GM19025 (cell line): ENCODE data around the gene MANBA.

Source experiments
- ATAC-seq: cut with Tn5 transposase; IDR thresholded peaks from one replicate; pipeline ENCODE4 v1.9.1; 2021; ENCODE audit warnings: mild to moderate bottlenecking, low read depth, moderate library complexity; ENCODE audit not compliant: unreplicated experiment

The MANBA gene

DNA sequence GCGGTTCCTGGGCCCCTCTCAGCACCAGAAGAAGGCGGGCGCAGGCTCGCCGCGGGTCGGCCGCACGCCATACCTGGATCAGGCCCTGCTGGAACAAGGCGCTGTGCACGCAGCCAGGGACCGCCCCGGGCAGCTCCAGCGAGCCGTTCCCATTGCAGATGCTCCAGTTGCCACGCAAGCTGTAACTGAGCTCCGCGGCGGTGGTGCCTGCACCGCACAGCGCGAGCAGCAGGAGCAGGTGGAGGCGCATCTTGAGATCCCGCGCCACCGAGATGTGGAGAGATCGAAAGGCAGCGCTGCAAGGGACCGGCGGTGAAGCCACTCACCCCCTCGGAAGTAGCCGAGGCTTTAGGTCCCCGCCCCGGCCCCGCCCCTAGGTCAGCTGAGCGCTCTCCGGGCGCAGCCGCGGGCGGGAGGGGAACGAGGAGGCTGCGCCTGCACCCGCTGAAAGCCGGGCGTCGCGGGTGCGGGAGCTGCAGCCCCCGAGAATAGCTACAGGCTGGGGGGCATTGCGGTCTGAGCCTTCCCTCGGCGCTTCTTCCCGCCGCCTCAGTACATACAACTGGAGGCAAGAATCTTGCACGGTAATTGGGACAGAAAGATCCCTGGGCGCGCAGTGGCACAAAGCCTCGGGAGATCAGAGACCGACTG, at the start of gene MANBA:
TSS of gene MANBA (minus strand) at position 324 of the 651 bp plus-strand sequence. CDS start at position 250, 74 bp downstream.
- ATAC-seq = peak; percentile 90

DNA sequence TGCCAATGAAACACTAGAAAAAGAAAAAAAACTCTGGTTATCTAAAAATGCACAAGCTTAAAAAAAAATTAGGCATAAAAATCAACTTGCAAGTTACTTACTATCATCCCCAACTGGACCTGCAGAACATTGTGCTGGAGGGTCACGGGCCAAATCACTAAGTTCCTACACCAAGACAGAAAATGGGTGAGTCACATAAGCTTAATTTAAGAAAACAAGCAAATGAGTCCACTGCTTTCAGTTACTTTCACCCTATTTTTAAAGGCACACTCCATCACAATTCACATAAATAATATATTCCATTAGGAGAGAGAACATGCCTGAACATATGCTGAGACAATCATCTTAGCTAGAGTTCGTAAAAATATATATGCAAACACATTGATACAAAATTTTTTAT, 48.9 kb upstream of the MANBA start:
- ATAC-seq = no peak

DNA sequence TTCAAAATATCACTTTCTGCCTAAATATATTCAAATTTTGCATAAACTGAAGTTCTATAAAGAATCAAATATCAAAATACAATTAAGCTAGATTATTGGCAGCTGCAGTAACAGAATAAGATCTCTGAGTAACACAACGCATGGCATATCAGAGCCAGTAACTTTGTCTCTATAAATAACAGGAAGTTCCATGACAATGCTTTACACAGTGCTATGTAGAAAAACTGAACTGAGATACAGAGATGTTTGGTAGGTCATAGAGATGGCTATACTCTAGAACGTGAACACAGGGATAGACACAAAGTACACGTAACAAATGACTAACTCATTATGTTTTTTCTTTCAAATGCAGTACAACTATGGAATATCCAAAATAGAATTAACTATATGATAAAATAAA, 48.4 kb upstream of the MANBA start:
- no peak for ATAC-seq

DNA sequence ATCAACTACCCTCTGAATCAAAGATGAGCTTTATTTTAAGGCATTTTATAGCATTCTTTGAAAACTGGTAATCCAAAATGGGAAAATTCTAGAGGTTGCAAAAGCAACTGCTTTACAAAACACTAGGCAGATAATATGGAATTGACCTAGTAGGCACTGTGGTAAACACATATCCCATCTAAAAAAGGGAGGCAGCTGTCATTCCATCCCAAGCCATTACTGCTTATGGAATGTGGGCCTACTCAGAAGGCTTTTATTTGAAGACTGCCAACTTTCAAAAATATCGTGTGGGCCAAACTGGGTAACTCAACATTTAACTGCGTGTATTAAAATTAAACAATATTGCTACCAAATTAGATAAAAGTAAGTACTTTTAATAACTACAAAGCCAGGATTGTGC, 47.2 kb upstream of the MANBA start:
- ATAC-seq = no peak

DNA sequence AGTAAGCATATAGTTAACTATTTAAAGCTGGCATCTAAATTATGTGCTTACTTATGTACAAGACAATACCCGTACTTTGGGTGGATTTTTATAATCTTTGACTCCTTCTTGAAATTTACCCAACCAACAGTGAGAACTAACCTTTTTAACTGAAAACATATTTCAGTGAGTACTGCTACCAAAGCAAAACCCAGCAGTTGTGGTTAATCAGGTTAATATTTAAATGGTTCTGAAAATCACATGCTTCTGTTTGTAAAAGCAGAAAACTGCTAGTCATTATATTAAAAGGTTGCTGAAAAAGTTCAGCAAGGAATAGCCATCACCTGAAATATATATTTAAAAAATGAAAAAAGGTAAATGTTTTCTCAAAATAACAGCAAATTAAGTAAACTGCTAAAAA, 46.6 kb upstream of the MANBA start:
- ATAC-seq = peak; percentile 51

DNA sequence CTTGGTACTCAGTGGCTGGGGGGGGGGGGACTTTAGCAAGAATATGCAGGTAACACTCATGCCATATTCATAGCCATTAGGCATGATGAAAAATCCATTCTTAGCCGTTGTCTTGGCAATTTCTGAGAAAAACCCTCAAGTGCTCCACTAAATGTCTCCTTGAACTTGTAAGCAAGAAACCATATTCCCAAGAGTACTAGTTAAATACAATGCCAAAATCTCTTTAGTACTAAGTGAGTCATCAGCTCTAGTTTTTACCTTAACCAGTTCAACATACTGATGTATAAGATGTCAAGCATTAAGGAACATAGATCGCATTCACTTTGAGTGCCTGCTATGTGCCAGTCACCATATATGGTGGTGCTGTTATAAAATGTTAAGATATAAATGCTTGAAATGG, 39.0 kb upstream of the MANBA start:
- no peak for ATAC-seq

DNA sequence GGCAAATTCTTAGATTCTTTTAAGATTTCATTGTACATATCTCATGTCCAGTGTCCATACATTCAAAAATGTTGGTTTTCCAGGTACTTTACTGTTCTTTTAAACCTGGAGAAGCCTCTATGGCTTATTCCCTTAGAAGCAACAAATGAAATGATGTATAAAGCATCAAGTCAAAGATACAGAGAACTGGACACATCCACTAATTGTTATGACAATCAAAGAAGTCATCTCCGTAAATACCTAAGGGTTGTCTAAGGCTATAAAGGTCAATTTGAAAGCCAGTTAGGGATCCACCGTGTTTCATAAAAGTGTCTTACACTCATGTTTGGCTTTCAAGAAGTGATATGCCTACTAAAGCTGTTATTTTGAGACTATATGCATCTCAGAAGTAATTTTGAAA, 34.2 kb upstream of the MANBA start:
- ATAC-seq = no peak

DNA sequence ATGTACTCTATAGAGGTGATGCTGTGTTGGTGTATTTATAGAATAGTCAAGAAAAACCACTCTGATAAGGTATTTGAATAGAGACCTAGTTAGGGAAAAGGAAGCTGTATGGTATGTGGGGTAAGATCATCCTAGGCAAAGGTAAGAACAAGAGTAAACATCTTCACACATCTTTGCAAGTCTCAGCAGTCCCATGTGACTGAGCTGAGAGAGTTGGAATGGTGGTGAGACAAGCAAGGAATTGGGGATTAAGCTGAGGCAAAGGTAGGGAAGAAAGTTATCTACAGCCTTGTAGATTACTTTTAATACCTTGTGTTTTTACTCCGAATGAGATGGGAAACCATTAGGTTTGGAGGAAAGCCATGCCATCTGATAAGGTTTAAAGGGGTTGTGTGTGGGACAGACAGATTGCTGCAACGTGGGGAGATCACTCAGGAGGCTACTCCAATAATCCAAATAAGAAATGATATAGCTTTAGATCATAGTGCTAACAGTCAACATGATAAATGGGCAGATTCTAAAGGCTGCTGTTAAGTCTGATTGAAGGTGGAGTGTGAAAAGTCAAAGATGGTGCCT, 31.7 kb upstream of the MANBA start:
- no peak for ATAC-seq

DNA sequence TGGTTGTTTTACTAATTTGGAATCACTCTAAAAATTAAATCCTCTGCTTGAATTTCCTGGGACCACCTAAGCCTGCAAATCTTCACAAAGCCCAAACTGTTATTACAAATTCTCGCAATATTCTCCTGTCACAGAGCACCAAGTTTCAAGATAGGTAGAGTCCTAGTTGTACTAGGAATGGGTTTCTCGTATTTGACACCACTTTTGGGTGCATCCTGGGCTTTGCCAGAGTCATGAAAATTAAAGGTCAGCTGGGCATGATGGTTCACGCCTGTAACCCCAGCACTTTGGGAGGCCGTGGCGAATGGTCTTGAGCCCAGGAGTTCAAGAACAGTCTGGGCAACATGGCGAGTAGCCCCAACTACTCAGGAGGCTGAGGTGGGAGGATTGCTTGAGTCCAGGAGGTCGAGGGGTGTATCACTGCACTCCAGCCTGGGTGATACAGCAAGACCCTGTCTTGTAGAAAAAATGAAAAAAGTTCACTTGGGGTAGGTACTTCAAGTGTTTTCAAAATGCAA, 30.6 kb upstream of the MANBA start:
- ATAC-seq = no peak

DNA sequence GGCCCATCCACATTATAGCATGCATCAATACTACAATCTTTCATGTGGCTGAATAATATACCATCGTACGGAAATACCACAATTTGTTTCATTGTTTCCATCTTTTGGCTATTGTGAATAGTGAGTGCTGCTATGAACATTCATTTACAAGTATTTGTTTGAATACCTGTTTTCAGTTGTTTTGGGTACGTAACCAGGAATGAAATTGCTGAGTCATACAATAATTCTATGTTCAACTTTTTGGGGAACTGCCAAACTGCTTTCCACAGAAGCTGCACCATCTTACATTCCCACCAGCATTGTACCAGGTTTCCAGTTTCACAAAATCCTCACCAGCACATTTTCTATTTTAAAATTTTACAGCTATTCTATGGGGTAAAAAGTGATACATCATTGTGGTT, 28.5 kb upstream of the MANBA start:
- ATAC-seq = no peak

DNA sequence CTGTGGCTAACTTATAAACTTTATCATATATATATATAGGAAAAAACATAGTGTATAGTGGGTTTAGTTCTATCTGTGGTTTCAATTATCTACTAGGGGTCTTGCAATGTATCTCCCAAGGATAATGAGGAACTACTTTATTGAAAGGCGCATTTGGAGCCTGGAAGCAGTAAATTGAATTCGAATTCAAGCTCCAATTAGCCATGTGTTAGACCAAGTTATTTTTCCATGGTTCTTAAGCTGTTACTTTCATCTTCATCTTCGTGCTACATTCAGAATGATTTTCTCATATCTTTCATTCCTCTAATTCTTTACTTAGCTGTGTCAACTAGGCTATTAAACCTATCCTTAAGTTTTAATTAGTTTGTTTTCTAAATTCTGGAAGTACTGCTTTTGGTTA, 27.2 kb upstream of the MANBA start:
- ATAC-seq = no peak

DNA sequence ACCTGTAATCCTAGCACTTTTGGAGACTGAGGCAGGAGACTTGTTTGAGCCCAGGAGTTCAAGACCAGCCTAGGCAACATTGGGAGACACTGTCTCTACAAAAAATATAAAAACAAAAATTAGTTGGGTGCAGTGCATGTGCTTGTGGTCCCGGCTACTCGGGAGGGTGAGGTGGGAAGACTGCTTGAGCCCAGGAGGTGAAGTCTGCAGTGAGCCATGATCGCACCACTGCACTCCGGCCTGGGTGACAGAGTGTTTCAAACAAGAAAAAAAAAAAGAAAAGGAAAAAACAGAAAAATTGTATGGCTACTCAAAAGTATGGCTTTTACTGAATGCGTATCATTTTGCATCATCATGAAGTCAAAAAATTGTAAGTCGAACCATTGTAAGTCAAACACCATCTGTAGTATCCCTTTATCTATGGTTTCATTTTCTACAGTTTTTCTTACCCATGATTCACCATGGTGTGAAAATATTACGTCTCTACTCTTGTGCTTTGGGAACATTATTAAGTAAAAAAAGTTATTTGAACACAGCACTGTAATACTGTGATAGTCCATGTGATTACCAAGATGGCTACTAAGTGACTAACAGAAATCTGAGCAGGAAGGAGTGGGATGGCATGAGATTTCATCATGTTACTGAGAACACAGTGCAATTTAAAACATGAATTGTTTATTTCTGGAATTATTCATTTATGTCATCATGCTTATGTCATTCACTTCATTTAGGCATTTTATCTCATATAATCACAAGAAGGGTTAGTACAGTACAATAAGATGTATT, 26.5 kb upstream of the MANBA start:
- ATAC-seq = no peak

DNA sequence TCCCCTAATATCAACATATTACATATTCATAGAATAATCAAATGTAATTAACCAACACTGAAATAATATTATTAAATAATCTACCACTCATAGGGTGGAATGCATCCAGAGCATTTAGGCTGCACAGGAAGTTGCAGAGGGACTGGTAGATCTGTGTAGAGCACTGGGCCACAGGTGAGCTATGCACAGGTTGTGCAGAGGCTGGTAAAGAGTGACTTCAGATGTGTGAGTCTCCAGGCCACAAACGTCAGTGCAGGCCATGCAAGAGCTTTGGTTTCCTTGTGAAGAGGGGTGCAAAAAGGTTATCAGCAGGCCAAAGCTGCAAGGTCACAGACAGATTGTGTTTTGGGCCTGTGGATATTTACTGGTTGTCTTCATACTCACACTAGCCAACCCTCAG, 25.5 kb upstream of the MANBA start:
- no peak for ATAC-seq

DNA sequence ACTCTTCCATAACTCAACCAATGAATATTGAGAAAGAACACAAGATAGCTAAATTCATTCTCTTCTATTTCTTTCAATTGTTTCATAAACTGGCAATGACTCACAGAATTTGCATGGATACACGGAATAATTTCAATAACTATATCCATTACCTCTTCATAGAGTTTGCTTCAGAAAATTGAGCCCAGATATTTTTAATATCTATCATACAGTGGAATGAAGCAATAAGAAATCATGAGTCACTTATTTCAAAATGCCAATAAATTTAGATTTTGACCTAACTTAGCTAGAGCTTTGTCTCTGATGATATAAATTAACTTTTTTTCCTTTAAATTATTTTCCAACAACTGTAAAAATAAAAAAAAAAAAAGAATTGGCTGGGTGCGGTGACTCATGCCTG, 22.2 kb upstream of the MANBA start:
- ATAC-seq = no peak

DNA sequence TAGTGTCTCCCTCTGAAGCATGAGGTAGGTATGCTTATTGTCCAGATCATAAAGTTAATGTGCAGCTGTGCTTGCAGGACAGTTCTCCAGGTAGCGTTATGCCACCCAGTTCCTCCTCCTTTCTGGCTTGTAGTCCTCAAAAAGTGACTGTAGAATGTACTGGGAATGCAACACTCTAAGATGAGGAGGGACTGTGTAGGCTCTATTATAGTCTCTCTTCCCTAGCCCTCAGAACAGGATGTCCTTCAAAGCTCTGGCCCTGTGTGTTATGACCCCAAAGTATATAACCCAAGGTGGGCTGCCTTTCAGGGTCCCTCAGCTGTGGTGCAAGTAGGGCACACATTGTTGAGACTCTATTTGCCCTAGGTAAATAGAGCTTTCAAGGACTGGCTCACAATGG, 20.8 kb upstream of the MANBA start:
- ATAC-seq = no peak

DNA sequence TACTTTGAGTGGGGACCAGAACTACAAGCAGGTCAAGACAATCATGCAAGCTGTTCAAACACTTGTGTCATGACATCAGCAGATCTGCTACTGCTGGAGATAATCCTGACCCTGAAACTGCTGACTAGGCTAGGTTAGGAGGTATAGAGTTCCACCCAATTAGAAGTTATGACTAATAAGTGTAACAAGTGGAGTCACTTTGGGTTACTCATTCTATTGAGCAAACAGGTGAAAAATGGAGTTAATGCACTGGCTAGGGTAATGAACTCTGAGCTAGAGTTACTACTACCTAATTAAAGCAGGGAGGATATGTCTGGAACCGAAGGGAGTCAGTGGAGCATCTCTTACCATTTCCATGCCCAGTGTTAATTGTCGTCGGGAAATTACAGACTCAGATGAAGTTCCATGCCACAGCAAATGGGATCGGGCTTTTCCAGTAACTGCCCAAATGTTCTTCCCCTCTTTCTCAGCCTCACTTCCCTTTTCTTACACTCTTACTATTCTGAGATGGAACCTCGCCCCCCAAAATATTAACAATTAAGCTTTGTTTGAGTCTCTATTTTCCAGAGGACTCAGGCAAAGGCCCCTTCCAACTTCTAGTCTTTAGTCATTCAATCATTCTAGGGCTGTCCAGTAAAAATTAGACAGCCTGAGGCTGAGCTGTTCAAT, 19.8 kb upstream of the MANBA start:
- no peak for ATAC-seq

DNA sequence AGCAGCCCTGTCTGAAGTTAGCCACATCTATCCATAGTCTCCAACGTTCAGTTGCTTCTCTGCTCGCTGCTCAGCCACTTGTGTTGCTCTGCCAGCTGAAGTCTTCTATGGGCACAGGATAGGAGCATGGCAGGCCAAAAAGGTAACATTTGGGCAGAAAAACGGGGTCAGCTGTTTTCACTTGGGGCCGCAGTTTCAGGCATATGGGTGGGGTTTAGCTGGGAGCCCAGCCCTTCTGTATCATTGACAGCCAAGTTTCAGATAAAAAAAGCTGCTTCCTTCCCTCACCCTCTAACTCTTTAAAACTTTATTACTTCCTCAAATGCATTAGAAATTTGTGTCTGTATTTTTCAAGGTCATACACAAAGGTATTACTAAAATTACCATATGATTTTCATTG, 18.4 kb upstream of the MANBA start:
- ATAC-seq = no peak

DNA sequence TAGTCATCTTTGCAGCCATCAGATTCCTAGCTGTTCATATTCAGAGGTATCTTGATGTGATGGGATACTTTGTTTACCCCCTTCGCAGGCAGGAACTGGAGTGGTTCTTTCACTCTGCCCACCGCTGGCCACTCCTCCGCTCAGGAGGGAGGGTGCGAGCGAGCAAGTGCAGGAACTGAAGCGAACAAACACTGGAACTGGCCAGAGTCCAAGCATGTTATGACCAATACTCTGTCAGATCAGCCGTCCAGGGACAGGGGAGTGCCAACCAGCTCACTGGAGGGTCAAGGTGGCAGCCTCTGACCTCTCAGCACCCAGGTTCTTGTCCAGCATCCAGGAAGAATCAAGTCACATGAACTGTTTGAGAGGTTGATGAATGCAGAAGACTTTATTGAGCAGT, 18.0 kb upstream of the MANBA start:
- ATAC-seq = no peak

DNA sequence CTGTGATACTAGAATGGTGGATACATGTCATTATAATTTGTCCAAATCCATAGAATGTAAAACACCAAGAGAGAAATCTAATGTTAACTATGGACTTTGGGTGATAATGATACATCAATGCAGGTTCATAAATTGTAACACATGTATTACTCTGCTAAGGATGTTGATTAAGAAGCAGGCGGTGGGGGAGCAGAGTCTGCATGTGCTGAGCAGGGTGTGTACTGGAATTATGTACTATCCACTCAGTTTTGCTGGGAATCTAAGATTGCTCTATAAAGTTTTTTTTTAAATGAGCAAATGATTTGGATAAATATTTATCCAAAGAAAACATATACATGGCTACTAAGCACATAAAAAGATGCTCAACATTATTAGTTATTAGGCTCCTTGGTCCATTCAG, 15.0 kb upstream of the MANBA start:
- no peak for ATAC-seq

DNA sequence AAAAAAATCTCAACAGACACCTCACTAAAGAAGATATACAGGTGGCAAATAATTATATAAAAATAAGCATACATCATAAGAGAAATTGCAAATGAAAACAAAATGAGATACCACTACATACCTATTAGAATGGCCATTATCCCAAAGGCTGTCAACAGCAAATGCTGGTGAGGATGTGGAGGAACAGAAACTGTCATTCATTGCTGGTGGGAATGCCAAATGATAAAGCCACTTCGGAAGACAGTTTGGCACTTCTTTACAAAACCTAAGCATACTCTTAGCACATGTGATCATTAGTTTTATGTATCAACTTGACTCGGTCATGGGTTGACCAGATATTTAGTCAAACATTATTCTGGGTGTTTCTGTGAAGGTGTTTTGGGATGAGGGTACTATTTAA, 13.5 kb upstream of the MANBA start:
- ATAC-seq = no peak

DNA sequence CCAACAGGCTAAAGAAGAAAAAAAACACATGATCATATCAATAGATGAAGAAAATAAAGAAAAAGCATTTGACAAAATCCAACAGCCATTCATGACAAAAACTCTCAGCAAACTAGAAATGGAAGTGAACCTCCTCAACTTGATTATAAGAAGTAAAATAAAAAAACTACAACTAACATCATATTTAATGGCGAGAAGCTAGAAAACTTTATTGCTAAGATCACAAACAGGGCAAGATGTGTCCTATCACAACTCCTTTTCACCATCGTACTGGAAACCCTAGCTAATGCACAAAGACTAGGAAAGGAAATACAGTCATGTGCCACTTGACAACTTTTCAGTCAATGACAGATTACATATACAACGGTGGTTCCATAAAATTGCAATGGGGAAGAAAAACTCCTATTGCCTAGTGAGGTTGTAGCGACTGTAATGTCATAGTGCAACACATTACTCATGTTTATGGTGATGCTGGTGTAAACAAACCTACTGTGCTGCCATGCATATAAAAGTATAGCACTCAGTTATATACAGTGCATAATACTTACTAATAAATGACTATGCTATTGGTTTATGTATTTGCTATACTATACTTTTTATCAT, 12.1 kb upstream of the MANBA start:
- ATAC-seq = no peak
